PC-3 (cell line): ENCODE data around the gene METTL26.

Experiments used
- CTCF ChIP-seq: fragments of 300-600 bp; sonication (generic); conservative IDR thresholded peaks from 2 replicates; pipeline ENCODE4 v1.5.1; 2017; ENCODE audit warnings: antibody characterized with exemption, low read depth, mild to moderate bottlenecking, low read length
- EZH2 ChIP-seq: fragments of 300-600 bp; sonication (generic); IDR thresholded peaks from one replicate; pipeline ENCODE4 v1.6.1; 2017; ENCODE audit warnings: antibody characterized with exemption, mild to moderate bottlenecking, low read length; ENCODE audit not compliant: unreplicated experiment
- EZH2phosphoT487 ChIP-seq: fragments of 300-600 bp; sonication (generic); IDR thresholded peaks from 2 replicates; pipeline ENCODE4 v1.6.1; 2018; ENCODE audit warnings: mild to moderate bottlenecking, antibody characterized with exemption, low read length, borderline replicate concordance

- TF ChIP-seq CTCF: no peak
- TF ChIP-seq EZH2: no peak
- no peak for TF ChIP-seq EZH2phosphoT487
These were observed 23.5 kb upstream of the METTL26 start for GRCh38 chr16:659618-660017.
